ENCODE results near the gene CXCR2.
"Not testable (repeated sequence)": the region's sequence is repeated elsewhere in the genome, so short reads cannot be mapped to it uniquely, and the experiment has no call there.

The CXCR2 gene

DNA sequence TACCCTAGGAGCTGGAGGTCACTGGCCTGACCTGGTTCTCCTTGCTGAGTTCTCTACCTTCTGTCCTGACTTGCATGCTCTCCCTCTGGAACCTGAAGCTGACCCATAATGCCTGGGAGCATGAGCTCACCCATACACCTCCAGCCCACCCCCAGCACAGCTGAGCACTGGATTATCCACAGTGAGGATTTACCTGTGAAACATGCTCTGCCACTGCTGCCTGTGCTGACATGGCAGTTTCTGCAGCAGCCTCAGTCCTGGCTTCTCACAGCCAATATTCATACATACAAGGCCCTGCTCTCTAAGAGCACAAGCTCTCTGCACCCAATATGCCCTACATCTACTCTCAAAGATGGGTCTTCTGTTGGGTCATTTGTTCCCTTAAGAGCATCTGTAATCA, 5.0 kb downstream of the CXCR2 start:
- DNase-seq: no peak

DNA sequence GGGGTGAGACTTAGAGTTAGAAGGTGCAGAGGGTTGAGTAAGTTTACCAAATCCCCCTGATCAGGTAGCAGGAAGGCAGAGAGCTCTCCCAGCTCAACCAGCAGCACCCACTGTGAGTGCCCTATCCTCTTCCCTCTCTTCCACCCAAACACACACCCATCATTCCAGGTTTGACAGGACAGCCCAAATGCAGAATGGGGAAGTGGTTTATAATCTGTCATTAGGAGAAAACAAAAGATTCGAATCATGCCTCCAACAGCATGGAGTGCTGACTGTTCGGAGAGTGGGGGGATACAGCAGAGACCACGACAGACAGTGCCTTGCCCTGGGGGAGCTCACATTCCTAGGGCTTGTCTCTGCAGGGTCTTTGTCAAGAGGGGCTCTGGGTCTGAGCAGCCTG, 11.7 kb downstream of the CXCR2 start:
- DNase-seq: no peak

DNA sequence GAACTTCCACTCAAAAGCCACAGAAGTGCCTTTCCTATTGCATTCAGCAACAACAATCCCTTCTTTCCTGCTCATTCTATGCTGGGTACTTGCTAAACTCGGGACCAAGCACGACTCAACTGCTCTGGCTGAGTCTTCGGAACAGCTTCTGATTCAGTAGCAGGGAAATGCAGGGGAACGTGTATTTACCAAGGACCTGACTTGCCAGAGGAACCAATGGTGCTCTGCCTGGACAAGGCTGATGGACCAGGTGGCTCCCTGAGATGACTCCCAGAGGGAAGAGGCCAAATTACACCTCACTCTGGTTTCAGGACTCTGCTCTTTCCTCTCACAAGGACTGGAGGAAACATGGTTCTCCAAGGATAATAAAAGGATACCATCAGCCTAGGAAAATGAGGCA, 12.2 kb downstream of the CXCR2 start:
- no peak for DNase-seq

DNA sequence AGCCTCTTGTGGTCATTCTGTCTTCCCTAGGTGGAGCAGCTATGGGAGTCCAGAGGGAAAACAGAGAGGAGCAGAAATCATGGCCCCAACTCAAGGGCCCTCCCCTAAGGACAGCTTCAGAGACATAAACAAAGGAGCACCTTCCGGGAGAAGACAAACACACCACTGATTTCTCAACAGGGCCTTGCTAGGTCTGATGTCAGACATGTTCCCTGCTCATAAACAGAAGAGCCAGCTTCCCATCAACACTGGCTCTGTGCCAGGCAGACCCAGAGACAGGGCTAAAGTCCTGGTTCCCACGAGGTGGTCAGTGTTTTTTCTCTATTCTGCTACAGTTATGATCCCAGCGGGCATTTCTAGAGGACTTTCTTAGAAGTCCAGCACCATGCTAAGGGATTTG, 19.3 kb downstream of the CXCR2 start:
- no peak for DNase-seq

DNA sequence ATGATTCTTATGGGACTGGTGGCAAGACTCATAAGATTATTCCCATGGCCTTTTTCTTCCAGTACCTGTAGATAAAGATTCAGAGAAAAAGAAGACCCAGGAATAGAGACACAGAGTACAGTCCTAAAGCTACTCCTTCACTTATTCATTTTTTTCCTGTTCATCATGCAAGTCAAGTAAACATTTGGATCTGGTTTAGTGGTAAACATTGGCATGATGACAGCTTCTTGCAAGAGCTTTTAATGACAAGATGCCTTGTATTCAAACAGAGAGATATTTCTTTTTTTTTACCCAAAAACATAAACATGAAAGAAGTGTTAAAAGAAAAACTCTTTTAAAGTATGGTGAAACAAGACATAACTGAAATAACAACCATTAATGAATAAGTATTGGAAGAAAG, 20.2 kb downstream of the CXCR2 start:
- no peak for DNase-seq

DNA sequence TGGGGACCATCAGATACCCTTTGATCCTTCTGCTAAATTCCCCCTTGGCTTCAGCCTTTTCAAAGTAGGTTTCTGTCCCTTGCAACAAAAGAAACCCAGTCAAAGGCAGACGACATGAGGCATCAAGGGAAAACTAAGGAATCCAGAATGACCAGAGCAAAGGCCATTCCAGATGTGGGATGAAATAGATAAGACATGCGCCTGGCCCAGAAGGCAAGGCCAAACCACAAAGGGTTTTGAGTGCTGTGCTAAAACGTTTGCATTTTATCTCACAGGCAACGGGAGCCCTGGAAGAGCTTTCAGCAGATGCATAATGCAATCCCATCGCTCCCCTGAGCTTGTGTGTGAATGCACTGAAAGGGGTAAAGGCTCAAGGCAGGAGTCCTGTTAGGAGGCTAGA, 23.3 kb downstream of the CXCR2 start:
- no peak for DNase-seq

DNA sequence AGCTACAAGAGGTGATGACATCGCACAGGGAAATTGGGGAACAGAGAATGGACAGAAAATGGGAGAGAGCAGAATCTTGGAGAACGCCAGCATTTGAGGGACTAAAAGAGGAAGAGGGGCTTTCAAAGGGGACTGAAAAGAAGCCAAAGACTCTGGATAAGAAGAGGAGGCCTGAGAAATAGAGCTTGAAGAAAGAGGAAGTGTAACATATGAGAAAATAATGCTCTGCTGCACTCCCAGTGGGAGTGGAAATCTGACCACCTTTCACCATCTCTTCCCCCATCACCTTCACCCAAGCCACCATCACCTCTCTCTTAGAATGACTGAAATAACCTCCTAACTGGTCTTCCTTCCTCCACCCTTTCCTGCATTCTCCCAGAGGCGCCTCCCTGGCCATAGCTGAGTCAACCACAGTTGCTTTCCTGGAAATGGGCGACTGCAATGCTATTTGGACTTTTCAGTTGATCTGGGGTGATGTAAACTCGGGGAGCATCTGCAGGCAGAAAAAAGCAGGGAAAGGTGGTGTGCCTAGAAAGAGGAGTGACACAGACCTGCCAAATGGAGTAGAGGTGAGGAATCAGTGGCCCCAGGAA, 24.1 kb downstream of the CXCR2 start:
- no peak for DNase-seq

DNA sequence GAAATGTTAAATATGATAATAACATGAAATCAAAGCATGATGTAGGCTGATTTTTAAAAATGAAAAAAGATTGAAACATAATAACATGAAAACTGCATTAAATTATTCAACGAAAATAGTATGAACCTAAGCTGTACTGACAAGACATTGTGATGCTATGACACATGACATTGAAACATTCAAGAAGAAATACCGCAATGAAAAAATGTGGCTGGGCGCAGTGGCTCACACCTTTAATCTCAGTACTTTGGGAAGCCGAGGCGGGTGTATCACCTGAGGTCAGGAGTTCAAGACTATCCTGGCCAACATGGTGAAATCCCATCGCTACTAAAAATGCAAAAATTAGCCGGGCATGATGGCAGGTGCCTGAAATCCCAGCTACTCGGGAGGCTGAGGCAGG, 26.3 kb downstream of the CXCR2 start:
- no peak for DNase-seq

DNA sequence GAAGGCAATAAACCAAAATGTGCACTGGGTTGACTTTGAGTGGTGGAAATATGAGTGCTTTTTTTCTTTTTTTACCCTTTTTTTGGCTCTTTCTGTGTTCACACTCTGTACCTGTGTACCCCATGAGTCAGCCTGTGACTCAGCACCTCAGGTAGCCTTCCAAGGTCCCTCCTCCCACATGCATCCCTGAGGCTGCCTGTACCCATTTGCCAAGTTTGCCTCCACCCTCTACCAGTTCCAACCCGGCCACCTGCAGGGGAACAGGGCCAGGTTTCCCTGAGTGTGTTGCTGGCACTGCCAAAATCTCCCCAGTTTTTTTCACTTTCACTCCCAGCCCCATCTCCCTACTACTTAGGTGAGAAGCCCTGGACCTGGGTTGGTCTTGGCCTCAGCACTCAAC, 26.9 kb downstream of the CXCR2 start:
- no peak for DNase-seq

DNA sequence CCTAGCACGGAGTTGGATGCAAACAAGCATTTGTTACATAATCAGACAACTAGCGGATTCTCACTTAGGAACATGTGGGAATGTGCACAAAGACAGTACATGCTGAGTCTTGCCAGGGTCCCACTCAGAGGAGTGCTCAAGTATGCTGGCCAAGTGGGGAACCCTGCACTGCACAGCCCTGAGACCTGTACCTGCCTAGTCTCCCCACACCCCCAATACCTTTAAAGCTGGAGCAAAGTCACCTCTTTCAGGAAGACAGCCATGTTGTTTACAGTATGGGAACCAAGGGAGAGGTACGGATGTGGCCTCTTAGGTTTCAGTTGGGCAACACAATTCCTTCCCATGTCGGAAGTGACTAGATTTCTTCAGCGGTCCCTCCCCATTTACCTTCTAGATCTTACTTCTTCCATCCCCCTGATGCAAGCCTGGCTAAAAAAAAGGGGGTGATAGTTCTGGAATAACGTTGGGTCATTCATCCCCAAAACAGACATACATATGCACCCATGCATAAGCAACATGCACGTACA, 30.2 kb downstream of the CXCR2 start:
- DNase-seq: no peak

DNA sequence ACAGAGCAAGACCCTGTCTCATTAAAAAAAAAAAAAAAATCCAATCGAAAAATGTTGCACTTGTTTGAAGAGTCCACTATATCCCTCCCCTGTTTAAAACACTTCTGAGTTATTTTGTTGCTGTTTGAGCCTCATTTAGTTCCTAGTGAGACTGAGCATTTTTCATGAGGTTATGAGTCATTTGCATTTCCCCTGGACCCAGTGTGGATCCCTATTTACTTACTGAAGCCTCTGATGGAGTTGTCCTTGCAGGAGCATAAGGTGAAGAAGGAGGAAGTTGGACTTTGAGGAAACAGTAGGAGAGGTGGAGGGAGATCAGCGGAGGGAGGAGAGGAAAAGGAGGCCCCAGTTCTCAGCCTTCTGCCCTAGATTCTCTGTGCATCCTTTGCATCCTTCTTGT, 35.8 kb downstream of the CXCR2 start:
- no peak for DNase-seq

DNA sequence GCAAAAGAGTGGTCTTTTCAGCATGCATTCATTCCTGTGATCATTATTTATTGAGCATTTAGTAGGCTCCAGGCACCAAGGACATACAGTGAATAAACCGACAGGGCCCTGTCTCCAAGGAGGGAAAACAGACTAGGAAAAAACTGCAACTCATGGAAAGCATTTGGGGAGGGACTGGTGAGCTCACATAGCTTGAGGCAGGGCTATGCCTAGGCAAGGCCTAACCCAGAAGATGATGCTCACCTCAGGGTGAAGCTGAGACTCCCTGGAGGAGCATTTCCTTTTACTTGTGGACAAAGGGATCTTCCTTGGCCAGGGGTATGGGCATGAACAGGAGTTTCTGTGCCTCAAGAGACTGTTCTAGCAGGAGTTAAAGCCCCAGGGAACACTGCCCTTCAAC, 37.0 kb downstream of the CXCR2 start:
- DNase-seq: no peak

DNA sequence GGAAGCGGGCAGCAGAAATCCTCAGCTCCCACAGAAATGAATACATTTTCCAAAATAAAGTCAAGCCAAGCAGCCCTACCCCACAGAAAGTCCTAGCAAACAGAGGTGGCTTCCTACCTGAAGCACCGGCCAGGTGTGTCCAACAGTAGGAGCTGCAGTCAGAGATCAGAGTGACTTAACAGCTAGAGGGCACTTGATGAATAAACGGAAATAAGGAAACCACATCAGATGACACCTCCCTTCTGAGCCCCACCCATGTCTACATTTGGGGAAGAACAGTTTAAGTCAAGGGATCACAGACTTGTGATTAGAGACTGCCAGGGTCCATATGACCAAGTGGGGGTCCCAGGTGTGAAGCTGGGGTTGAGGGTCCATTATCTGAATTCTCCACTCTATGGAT, 41.0 kb downstream of the CXCR2 start, which contains the start of gene CXCR1:
TSS of gene CXCR1 (minus strand) at position 172 of the 400 bp plus-strand sequence. CDS start 1,751 bp downstream, outside the sequence.
- no peak for DNase-seq

DNA sequence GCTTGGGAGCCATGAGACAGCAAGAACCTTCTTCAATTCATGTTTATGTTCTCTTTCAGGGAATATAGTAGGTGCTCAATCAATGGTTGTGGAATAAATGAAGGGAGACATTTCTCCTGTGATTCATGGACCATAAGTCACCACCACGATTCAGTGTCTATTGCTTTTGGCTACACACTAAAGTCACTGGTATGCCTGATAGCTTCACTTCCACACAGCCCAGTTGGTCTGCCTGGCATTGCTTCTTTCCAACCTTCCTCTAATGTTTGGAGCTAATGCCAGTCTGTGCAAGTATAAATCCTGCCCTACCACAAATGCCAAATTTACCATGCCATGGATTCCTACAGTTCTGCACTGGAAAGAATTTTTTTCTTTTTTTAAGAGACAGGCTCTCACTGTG, 42.2 kb downstream of the CXCR2 start:
- DNase-seq: no peak

DNA sequence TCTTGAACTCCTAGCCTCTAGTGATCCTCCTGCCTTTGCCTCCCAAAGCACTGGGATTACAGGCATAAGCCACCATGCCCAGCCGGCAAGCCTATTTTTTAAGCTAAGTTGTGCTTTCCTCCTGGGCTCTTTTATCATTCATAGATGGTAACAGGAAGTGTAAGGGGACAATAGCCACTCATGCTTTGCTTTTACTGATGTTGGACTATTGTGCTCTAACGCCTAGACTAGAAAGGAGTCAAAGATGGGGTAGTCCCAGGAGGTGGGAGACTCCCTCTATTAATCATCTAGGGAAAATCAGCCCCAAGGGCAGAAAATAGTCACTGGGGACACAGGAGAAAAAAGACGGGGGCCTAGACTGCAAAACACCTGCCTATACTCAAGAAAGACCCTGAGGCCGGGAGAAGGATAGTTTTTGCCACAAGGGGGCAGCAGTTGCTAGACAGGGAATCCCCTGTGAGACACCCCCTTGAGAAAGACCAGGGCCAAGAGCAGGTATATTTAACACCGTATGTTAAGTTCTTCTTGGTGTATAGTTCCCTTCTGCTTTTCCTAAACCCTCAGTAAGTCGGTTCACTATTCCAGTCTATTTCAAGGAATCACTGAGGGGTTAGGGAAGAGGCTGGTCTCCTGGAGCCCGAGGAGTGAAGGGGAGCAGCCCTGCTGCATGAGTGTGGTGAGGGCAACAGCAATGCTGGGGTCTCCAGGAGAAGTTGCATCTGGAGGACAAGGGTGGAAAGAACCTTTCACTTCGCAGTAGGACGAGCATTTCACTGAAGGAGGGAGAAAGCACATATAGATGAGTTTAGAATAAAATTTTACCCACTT, 43.0 kb downstream of the CXCR2 start:
- peak; percentile 62 for DNase-seq

DNA sequence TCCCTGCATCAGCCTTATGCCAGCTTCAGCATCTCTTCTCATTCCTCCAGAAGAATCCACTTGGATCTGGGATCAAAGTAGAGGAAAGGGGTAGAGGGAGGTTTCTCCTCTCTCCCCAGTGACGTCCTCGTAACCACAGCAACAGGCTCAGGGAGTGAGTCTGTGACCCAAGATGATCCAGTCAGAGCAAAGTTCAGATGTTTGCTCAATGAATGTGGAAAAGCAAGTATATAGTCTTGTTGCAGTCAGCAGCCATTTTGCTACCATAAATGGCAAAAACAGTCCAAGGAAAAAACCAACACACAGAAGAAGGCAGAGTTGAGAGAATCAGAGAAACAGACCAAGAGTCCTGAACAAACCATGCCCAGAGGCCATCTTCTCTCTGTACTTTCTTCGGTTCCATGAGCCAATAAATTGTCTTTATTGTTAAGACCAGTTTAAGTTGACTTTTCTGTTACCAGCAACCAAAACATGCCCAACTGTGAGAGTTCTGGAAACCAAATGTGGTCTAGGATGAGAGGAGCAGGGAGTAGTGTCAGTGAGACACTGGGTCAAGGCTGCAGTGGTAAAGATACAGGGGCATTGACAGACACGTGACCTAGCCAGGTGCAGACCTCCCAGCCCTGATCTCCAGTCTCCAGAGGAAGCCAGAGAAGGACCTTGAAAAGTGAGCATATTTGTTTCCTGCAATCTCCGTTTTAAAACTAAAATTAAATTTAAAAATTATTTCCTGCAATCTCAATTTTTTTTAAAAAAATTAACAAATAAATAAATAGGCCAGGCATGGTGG, 44.1 kb downstream of the CXCR2 start:
- DNase-seq: no peak

DNA sequence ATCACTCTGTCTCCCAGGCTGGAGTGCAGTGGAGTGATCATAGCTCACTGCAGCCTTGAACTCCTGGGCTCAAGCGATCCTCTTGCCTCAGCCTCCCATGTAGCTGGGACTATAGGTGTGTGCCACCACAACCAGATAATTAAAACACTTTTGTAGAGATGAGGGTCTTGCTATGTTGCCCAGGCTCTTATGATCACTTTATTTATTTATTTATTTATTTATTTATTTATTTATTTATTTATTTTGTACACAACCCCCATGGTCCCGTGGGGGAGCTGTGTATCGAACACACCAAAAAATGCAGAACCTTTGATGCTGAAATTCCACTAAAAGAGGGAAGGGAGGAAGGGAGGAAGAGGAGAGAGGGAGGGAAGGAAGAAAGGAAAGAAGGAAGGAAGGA, 45.9 kb downstream of the CXCR2 start:
- DNase-seq: not testable (repeated sequence)

DNA sequence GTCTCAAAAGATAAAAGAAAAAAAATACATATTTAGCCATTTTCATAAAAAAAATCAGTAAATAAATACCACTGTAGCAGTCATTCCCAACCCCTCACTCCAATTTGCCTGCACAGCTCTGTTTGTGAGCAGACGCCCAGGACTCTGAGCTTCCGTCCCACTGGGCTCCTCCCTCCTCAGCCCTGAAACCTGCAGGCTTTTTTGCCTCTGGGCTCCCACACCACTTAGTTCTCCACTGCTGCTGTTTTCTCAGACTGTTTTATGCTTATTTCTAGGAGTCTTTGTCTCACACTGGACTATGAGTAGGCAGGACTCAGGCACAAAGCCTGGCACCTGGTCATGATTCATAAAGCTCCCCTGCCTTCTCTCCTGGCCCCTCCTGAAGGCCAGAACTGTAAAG, 47.0 kb downstream of the CXCR2 start:
- DNase-seq: no peak

DNA sequence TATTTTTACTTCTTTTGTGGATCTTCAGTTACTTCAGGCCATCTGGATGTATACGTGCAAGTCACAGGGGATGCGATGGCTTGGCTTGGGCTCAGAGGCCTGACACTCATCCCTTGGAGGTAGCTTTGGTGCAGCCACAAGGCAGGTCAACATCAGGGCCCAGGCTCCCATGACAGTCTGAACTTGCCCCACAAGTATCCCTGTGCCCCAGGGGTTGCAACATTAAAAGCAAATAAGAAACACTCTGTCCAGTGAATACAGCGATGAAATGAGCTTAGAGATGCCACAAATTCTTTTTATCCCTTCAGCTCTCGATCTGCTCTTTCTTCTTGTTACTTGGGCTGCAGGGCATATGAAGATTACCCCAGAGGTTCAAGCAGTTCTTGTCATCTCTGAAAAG, 54.0 kb downstream of the CXCR2 start:
- DNase-seq: no peak

DNA sequence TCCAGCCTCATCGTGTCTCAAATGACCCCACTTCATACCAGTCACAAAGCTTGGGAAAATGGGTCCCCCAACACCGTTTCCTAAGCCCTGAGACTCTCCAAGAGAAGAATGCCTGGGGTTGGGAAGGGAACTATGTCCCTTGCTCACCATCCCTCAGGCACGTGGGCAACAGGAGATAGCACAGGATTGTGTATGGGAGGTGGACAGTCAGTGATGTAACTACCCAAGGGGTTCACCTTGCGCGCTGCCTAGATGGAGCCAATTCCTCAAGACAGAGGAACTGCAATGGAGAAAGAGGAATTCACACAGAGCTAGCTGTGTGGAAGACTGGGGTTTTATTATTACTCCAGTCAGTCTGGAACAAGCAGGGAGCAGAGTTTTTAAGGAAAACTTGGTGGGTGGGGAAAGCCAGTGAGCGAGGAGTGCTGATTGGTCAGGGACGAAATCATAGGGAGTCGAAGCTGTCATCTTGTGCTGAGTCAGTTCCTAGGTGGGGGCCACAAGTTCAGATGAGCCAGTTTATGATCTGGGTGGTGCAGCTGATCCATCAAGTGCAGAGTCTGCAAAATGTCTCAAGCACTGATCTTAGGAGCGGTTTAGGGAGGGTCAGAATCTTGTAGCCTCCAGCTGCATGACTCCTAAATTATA, 54.8 kb downstream of the CXCR2 start:
- no peak for DNase-seq

DNA sequence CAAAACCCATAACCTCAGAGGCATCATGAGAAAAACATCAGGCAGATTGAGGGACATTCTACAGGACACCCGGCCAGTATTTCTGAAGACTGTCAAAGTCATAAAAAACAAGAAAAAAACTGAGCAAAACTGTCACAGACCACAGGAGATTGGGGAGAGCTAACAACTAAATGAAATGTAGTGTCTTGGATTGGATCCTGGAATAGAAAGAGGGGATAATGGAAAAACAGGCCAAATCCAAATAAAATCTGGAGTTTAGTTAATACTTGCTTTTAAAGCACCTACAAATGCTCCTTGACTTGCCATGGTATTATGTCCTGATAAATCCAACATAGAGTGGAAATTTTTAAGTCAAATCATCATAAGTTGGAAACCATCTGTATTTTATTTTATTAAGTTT, 58.5 kb downstream of the CXCR2 start:
- no peak for DNase-seq

DNA sequence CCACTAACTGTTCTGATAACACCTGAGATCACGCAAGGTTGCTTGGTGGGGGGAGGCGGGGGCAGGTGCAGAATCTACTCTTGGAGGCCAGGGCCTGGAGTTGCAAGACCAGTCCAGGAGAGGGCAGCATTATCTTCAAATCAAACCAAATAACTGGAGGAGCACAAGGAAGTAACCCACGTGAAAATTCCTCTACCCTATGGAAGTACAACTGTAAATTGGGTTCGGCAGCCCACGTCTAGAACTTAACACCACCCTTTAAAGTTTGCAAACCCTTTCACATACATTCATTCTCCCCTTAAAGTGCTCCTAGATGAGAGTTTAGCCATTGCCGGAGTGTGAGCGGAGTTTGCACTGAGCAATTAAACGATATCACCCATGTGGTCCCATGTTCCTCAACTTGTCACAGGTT, 60.5 kb downstream of the CXCR2 start:
- peak; percentile 58 for DNase-seq

Measured in right hindlimb (tissue), 1 donor.